ENCODE measurements around the gene C15orf39.
"Not testable (repeated sequence)": the region's sequence is repeated elsewhere in the genome, so short reads cannot be mapped to it uniquely, and the experiment has no call there.

C15orf39 gene

GRCh38 chr15:75213212-75213767 is 11.6 kb downstream of the C15orf39 start:
- no peak for DNase-seq

GRCh38 chr15:75213768-75214221 is 12.1 kb downstream of the C15orf39 start:
- no peak for DNase-seq

GRCh38 chr15:75214293-75215096 is 12.8 kb downstream of the C15orf39 start:
- no peak for DNase-seq

- DNase-seq, result no peak
Observed at GRCh38 chr15:75215107-75216004, 13.7 kb downstream of the C15orf39 start.

GRCh38 chr15:75217012-75217411 is 15.3 kb downstream of the C15orf39 start:
- no peak for DNase-seq

GRCh38 chr15:75217574-75217973 is 15.9 kb downstream of the C15orf39 start:
- DNase-seq, result not testable (repeated sequence)

GRCh38 chr15:75219507-75219929 is 17.8 kb downstream of the C15orf39 start:
- DNase-seq, result not testable (repeated sequence)

GRCh38 chr15:75223688-75224087 is 22.0 kb downstream of the C15orf39 start:
- DNase-seq, result no peak

- no peak for DNase-seq
Observed at GRCh38 chr15:75224281-75224680, 22.6 kb downstream of the C15orf39 start.

- not testable (repeated sequence) for DNase-seq
Observed at GRCh38 chr15:75225102-75225836, 23.6 kb downstream of the C15orf39 start.

GRCh38 chr15:75225951-75226732 is 24.5 kb downstream of the C15orf39 start:
- DNase-seq, result no peak

- DNase-seq, result not testable (repeated sequence)
Observed at GRCh38 chr15:75227112-75227511, 25.4 kb downstream of the C15orf39 start.

GRCh38 chr15:75227663-75228280 is 26.1 kb downstream of the C15orf39 start:
- DNase-seq, result no peak

- no peak for DNase-seq
Observed at GRCh38 chr15:75228787-75229186, 27.1 kb downstream of the C15orf39 start.

- DNase-seq, result no peak
Observed at GRCh38 chr15:75229191-75230015, 27.7 kb downstream of the C15orf39 start.

- no peak for DNase-seq
Observed at GRCh38 chr15:75230016-75230343, 28.3 kb downstream of the C15orf39 start.

- no peak for DNase-seq
Observed at GRCh38 chr15:75230551-75231371, 29.1 kb downstream of the C15orf39 start.

- DNase-seq, result no peak
Observed at GRCh38 chr15:75231836-75232235, 30.2 kb downstream of the C15orf39 start.

- DNase-seq, result no peak
Observed at GRCh38 chr15:75232252-75232813, 30.7 kb downstream of the C15orf39 start.

All from DMS79 treated with DMSO at 0.1 percent for 48 hours (cell line).